Measurements from ENCODE around the gene FRMD6. TPM values are rescaled to one million over a fixed set of nuclear protein-coding genes. Genes with fewer than 3 reads are reported as not detected.

Gene FRMD6
- polyA plus RNA-seq (2012; ENCODE audit: insufficient read length, low read depth) = 6.0 TPM

DNA sequence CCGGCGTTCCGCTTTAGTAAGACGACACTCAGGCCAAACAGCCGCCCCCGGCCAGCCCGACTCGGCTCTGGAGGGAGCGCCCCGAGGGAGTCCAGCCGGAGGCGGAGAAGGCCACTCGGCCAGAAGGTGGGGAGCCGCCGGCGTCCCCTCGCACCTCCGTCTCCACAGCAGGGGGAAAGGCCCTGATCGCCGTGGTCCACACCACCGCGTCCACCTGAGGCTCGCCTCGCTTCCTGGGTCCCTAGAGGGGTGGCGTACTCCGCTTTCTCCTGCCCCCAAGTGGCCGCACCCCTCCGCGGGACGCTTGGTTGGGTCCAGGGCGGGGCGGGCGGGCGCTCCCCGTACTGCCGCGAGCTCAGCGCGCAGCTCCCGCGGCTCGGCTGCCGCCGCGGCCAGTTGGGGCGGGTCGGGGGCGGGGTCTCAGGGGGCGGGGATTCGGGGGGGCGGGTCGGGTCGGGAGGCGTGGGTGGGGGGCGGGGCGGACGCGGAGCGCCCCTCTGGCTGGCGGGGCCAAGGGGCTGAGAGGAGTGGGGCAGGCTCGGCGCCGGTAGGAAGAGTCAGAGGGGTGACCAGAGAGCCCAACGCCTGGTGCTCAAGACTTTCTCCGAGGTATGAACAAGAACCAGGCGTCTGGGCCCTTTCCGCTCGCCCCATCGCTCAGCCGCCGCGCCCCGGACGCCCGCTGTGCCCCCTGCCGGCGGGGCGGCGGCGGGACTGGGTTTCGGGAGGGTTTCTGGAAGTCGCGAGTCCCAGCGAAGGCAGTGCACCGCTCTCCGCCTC lies at the start of gene FRMD6:
TSS of gene FRMD6 (plus strand) at position 523 of the 780 bp plus-strand sequence. CDS start 37,927 bp downstream, outside the sequence.
- TF ChIP-seq TAF1 (IDR thresholded peaks at IDR 0.05; ENCODE audit: borderline replicate concordance, insufficient read depth, low read length) (no peak), POLR2AphosphoS5 (IDR thresholded peaks at IDR 0.05; ENCODE audit: low read depth, low read length) (peak; percentile 41; the same call in 1 of the 2 replicates), FOXP2 (optimal IDR thresholded peaks at IDR 0.05; ENCODE audit: borderline replicate concordance, extremely low read depth, extremely low read length, insufficient read depth) (peak; percentile 76), SIN3A (IDR thresholded peaks at IDR 0.05; ENCODE audit: borderline replicate concordance, insufficient read depth, low read length) (no peak)
- TF ChIP-seq, protein P1, sequence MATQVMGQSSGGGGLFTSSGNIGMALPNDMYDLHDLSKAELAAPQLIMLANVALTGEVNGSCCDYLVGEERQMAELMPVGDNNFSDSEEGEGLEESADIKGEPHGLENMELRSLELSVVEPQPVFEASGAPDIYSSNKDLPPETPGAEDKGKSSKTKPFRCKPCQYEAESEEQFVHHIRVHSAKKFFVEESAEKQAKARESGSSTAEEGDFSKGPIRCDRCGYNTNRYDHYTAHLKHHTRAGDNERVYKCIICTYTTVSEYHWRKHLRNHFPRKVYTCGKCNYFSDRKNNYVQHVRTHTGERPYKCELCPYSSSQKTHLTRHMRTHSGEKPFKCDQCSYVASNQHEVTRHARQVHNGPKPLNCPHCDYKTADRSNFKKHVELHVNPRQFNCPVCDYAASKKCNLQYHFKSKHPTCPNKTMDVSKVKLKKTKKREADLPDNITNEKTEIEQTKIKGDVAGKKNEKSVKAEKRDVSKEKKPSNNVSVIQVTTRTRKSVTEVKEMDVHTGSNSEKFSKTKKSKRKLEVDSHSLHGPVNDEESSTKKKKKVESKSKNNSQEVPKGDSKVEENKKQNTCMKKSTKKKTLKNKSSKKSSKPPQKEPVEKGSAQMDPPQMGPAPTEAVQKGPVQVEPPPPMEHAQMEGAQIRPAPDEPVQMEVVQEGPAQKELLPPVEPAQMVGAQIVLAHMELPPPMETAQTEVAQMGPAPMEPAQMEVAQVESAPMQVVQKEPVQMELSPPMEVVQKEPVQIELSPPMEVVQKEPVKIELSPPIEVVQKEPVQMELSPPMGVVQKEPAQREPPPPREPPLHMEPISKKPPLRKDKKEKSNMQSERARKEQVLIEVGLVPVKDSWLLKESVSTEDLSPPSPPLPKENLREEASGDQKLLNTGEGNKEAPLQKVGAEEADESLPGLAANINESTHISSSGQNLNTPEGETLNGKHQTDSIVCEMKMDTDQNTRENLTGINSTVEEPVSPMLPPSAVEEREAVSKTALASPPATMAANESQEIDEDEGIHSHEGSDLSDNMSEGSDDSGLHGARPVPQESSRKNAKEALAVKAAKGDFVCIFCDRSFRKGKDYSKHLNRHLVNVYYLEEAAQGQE (IDR thresholded peaks at IDR 0.05; ENCODE audit: insufficient read depth in 1 of 2, low read depth in 2 of 2, low read length in 2 of 2) = no peak

- TF ChIP-seq TAF1 (IDR thresholded peaks at IDR 0.05; ENCODE audit: borderline replicate concordance, insufficient read depth, low read length) = no peak
- TF ChIP-seq POLR2AphosphoS5 (IDR thresholded peaks at IDR 0.05; ENCODE audit: low read depth, low read length) = no peak
These were observed 49.4 kb upstream of the FRMD6 start for GRCh38 chr14:51602310-51602709.

- TF ChIP-seq TAF1 (IDR thresholded peaks at IDR 0.05; ENCODE audit: borderline replicate concordance, insufficient read depth, low read length) = no peak
- no peak for TF ChIP-seq FOXP2 (optimal IDR thresholded peaks at IDR 0.05; ENCODE audit: borderline replicate concordance, extremely low read depth, extremely low read length, insufficient read depth)
- TF ChIP-seq, protein P1 (IDR thresholded peaks at IDR 0.05; ENCODE audit: insufficient read depth in 1 of 2, low read depth in 2 of 2, low read length in 2 of 2) = no peak
- no peak for TF ChIP-seq SIN3A (IDR thresholded peaks at IDR 0.05; ENCODE audit: borderline replicate concordance, insufficient read depth, low read length)
- TF ChIP-seq POLR2AphosphoS5 (IDR thresholded peaks at IDR 0.05; ENCODE audit: low read depth, low read length) = no peak
These were observed 48.2 kb upstream of the FRMD6 start for GRCh38 chr14:51603495-51603894.

DNA sequence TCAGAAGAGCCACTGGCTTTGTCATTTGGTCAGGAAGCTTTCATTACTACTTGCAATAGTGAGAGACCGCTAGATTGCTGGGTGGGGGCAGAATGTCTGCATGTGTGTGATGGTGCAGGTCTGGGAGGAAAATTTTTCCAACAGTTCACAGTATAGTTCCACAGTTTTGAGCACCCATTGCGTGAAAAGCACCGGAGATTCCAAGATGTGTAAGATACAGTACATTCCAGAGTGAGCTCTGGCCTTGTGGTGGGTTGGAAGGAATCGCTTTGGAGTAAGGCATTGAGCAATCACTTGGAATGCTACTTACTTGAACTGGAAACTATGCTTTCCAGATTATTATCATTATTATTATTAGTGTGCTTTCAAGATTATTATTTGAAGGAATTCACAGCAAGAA lies 47.6 kb upstream of the FRMD6 start:
- TF ChIP-seq TAF1 (IDR thresholded peaks at IDR 0.05; ENCODE audit: borderline replicate concordance, insufficient read depth, low read length) = no peak
- no peak for TF ChIP-seq POLR2AphosphoS5 (IDR thresholded peaks at IDR 0.05; ENCODE audit: low read depth, low read length)
- no peak for TF ChIP-seq SIN3A (IDR thresholded peaks at IDR 0.05; ENCODE audit: borderline replicate concordance, insufficient read depth, low read length)
- no peak for TF ChIP-seq FOXP2 (optimal IDR thresholded peaks at IDR 0.05; ENCODE audit: borderline replicate concordance, extremely low read depth, extremely low read length, insufficient read depth)
- TF ChIP-seq, protein P1 (IDR thresholded peaks at IDR 0.05; ENCODE audit: insufficient read depth in 1 of 2, low read depth in 2 of 2, low read length in 2 of 2) = no peak

DNA sequence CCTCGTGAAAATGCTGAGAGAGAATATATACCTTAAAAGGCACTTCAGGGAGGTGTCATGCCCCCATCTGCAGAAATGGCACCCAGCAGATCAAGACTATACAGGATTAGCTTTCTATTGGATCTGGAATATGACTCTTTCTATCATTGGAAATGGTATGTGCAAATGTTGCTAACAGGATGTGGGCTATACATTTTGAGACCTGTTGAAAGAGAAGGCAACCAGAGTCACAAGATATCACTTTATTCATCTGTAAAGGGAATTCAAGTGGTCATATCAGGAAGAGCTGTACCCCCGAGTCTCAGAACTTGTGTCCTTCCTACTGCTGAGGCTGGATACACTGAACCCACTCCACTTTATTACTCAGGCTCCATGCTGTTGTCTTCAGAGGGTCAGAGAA lies 46.1 kb upstream of the FRMD6 start:
- no peak for TF ChIP-seq POLR2AphosphoS5 (IDR thresholded peaks at IDR 0.05; ENCODE audit: low read depth, low read length)
- no peak for TF ChIP-seq SIN3A (IDR thresholded peaks at IDR 0.05; ENCODE audit: borderline replicate concordance, insufficient read depth, low read length)
- TF ChIP-seq, protein P1 (IDR thresholded peaks at IDR 0.05; ENCODE audit: insufficient read depth in 1 of 2, low read depth in 2 of 2, low read length in 2 of 2) = no peak
- no peak for TF ChIP-seq TAF1 (IDR thresholded peaks at IDR 0.05; ENCODE audit: borderline replicate concordance, insufficient read depth, low read length)
- no peak for TF ChIP-seq FOXP2 (optimal IDR thresholded peaks at IDR 0.05; ENCODE audit: borderline replicate concordance, extremely low read depth, extremely low read length, insufficient read depth)

All from PFSK-1 (cell line).